ENCODE measurements around the gene GLRX3.

- TF ChIP-seq, protein P1, sequence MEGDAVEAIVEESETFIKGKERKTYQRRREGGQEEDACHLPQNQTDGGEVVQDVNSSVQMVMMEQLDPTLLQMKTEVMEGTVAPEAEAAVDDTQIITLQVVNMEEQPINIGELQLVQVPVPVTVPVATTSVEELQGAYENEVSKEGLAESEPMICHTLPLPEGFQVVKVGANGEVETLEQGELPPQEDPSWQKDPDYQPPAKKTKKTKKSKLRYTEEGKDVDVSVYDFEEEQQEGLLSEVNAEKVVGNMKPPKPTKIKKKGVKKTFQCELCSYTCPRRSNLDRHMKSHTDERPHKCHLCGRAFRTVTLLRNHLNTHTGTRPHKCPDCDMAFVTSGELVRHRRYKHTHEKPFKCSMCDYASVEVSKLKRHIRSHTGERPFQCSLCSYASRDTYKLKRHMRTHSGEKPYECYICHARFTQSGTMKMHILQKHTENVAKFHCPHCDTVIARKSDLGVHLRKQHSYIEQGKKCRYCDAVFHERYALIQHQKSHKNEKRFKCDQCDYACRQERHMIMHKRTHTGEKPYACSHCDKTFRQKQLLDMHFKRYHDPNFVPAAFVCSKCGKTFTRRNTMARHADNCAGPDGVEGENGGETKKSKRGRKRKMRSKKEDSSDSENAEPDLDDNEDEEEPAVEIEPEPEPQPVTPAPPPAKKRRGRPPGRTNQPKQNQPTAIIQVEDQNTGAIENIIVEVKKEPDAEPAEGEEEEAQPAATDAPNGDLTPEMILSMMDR (IDR thresholded peaks at IDR 0.05): no peak
- TF ChIP-seq POLR2AphosphoS5 (IDR thresholded peaks at IDR 0.05; ENCODE audit: insufficient read depth in 1 of 2, low read depth in 1 of 2): no peak
- TF ChIP-seq POLR2A (IDR thresholded peaks at IDR 0.05): no peak
These were observed 36.8 kb upstream of the GLRX3 start for GRCh38 chr10:130099344-130099743.

All from vagina (tissue), 2 donors.